Measurements from ENCODE around the gene CD274. TPM values are rescaled to one million over a fixed set of nuclear protein-coding genes. Genes with fewer than 3 reads are reported as not detected.
A peak's percentile ranks its signal among the peaks of the same experiment; 100 is the strongest.
"Not testable (repeated sequence)": the region's sequence is repeated elsewhere in the genome, so short reads cannot be mapped to it uniquely, and the experiment has no call there.

The CD274 gene
- total RNA-seq, 1 donor from 2014 or later, result 16.1 TPM

GRCh38 chr9:5430912-5431311 lies 19.4 kb upstream of the CD274 start:
- no peak for DNase-seq (ENCODE audit: low read depth)
- TF ChIP-seq, protein P1, sequence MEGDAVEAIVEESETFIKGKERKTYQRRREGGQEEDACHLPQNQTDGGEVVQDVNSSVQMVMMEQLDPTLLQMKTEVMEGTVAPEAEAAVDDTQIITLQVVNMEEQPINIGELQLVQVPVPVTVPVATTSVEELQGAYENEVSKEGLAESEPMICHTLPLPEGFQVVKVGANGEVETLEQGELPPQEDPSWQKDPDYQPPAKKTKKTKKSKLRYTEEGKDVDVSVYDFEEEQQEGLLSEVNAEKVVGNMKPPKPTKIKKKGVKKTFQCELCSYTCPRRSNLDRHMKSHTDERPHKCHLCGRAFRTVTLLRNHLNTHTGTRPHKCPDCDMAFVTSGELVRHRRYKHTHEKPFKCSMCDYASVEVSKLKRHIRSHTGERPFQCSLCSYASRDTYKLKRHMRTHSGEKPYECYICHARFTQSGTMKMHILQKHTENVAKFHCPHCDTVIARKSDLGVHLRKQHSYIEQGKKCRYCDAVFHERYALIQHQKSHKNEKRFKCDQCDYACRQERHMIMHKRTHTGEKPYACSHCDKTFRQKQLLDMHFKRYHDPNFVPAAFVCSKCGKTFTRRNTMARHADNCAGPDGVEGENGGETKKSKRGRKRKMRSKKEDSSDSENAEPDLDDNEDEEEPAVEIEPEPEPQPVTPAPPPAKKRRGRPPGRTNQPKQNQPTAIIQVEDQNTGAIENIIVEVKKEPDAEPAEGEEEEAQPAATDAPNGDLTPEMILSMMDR (conservative IDR thresholded peaks at IDR 0.05; ENCODE audit: low read depth, low read length), result no peak
- no peak overlapping the region for H3K4me3 ChIP-seq (ENCODE audit: low read depth, low read length)

DNA sequence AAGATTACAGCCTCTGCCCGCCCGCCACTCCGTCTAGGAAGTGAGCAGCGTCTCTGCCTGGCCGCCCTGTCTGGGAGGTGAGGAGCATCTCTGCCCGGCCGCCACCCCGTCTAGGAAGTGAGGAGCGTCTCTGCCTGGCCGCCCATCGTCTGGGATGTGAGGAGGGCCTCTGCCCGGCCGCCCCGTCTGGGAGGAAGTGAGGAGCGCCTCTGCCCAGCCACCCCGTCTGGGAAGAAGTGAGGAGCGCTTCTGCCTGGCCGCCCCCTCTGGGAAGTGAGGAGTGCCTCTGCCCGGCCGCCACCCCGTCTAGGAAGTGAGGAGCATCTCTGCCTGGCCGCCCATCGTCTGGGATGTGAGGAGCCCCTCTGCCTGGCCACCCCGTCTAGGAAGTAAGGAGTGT lies 17.5 kb upstream of the CD274 start:
- DNase-seq (ENCODE audit: low read depth); H3K4me3 ChIP-seq (ENCODE audit: low read depth, low read length): not testable (repeated sequence)

DNA sequence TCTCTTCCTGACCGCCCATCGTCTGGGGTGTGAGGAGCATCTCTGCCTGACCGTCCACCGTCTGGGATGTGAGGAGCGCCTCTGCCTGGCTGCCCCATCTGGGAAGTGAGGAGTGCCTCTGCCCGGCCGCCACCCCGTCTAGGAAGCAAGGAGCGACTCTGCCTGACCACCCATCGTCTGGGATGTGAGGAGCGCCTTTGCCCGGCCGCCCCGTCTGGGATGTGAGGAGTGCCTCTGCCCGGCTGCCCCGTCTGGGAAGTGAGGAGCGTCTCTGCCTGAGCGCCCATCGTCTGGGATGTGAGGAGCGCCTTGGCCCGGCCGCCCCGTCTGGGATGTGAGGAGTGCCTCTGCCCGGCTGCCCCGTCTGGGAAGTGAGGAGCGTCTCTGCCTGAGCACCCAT lies 17.0 kb upstream of the CD274 start:
- DNase-seq (ENCODE audit: low read depth); H3K4me3 ChIP-seq (ENCODE audit: low read depth, low read length): not testable (repeated sequence)

GRCh38 chr9:5433841-5434810 lies 16.2 kb upstream of the CD274 start:
- not testable (repeated sequence) for DNase-seq (ENCODE audit: low read depth); H3K4me3 ChIP-seq (ENCODE audit: low read depth, low read length)

- TF ChIP-seq, protein P1 (conservative IDR thresholded peaks at IDR 0.05; ENCODE audit: low read depth, low read length), result no peak
- no peak overlapping the region for H3K4me3 ChIP-seq (ENCODE audit: low read depth, low read length)
- no peak for DNase-seq (ENCODE audit: low read depth)
These were observed 14.4 kb upstream of the CD274 start for GRCh38 chr9:5435912-5436311.

DNA sequence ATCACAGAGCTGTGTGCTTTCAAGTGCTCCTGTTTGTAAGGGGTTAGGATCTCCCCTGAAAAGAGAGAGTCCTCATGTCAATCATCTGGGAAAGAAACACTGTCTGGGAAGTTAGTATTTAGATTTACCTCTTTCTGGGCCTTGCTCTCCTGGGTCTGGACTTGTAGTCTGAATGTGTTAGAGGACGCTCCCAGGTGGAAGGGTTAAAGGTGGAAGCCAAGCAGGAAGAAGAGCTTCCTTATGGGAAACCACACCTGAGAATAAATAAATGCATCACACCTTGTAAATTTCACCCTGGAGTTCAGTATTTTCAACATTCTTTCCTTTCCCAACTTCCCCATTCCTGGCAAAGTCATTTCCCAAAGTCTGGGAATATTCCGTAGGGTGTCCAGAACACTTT lies 13.9 kb upstream of the CD274 start:
- H3K4me3 ChIP-seq (ENCODE audit: low read depth, low read length), result peak overlapping the region; percentile 74
- no peak for DNase-seq (ENCODE audit: low read depth)

DNA sequence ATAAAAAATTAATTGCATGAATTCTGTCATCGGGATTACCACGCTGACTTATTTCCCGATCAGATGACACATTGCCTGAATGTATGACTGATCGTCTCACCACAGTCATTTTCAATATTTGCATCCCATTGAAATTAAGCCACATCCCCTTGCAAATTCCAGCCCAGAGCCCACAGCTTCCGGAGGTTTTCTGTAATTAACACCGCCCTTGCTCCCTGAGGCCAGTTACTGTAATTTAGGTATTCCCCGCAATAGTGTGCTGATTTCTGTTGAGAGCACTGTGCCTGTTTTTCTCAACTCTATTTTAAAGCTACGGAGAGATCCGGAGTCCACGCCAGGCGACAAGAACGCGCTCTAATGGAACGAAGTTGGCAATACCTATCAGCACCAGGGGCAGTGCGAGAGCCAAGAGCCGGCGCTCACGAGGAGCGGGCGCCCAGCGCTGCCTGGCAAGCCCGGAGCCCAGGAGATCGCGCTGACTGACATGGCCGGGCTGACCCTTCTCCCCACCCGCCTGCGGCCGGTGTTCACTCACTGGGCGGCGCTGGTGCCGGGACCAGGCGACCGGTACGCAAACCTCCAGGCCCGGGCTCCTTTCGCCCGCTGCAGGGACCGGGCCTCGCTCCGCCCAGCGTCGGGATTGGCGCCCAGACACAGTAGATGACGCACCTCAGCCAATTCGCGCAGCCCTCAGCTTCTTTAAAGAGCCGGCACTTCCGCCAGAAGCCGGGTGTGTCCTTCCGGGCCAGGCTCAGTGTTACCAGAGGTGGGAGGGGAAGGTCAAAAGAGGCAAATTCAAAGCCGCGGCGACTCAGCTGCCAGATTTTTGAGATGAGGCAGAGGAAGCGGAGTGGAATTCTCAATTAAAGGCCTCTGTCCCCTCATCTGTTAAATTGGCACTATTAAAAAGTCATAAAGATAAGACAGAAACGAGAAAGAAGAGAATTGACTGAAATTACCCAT lies 12.8 kb upstream of the CD274 start, which contains the start of gene PLGRKT:
TSS of gene PLGRKT (minus strand) at position 672 of the 963 bp plus-strand sequence. CDS start 5,948 bp downstream, outside the sequence.
- peak within 1 kb of the TSS; percentile 74 for H3K4me3 ChIP-seq (ENCODE audit: low read depth, low read length)
- TF ChIP-seq, protein P1 (conservative IDR thresholded peaks at IDR 0.05; ENCODE audit: low read depth, low read length), result peak; percentile 16
- no peak for DNase-seq (ENCODE audit: low read depth)

More for the DNA sequence above, 13.9 kb upstream of the CD274 start:
- TF ChIP-seq, protein P1 (conservative IDR thresholded peaks at IDR 0.05; ENCODE audit: low read depth, low read length), result no peak

Data from epithelial cell of proximal tubule (primary cell).